ENCODE results near the gene ARHGEF40. TPM values are rescaled to one million over a fixed set of nuclear protein-coding genes. Genes with fewer than 3 reads are reported as not detected.
A peak's percentile ranks its signal among the peaks of the same experiment; 100 is the strongest.

ARHGEF40 gene
- total RNA-seq, 2 experiments from 2014 or later: 0.22 TPM; not detected in 1

DNA sequence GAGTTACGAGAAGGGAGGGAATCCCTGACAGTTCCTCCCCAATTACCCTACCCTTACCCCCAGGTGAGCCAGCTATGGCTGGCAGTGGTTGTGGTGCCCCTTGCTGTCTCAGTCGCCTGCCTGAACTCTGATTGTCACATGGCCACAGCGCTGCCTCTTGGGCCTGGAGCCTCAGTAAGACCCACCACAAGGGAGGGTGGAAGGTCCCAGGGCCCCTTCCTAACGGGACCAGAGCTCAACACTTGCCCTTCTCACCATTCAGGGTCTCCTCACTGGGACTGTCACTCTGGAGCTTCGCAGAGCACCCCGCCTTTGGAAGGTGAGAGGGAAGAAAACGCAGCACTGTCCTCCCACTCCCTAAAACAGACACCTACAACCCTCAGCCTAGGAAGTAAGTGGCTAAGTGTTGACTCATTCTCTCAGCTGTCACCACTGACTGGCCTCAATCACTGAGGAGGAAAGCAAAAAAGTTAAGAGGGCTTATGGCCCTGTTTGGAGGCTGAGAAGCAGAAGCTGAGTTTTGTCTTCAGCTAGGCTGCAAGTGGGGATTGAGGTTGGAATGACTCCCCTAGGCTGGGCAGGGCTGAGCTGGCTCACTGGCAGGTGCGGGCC lies 31.8 kb downstream of the ARHGEF40 start:
- POLR2A ChIA-PET: no interaction called here
- peaks cover 53% of the 10 kb centered on the region for H3K4me1 Mint-ChIP-seq
- peak overlapping the region; percentile 28 for H3K27ac Mint-ChIP-seq

DNA sequence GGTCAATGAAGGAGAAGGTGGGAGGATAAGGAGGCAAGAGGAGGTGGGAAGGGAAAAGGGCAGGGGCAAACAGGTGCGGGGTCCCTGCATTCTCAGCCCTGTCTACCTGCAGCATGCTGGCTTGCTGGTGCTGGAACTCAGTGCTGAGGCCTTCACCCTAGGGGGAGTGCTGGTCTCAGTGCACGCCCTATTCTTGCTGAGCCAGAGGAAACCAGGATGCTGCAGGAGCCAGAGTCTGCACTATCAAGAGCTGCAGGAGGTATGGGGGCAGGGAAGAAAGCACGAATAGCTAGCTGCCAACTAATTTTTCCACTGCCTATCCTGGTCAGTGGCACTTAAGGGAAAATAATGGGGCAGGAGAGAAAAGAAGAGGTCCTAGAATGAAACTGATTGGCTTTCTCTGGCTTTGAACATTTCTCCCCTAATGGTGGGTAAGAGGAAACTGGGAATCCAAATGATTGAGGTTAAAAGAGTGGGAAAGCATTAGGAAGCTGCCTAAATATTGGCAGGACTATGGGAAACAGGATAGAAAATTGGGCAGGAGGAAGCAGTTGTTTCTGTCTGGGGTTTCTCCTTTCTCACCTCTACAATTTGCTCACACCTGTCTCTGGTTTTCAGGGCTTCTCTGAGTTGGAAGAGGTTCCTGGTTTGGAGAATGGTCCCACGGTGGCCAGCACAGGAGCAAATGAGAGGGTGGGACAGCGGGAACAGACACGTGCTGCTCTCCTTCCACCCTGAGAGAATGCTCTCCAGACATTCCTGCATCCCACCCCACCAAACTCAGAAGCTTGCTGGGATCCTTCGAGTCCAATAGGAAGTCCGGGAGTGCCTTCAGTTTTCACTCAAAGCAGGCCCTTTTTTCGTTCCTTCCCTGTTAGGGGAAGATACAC lies 32.7 kb downstream of the ARHGEF40 start:
- Mint-ChIP-seq H3K27me3 (peaks cover 11% of the 10 kb centered on the region), H3K36me3 (ENCODE audit: low read depth) (peaks cover 1% of the 10 kb centered on the region), H3K4me1 (peaks cover 47% of the 10 kb centered on the region), H3K27ac (peak overlapping the region; percentile 93), H3K4me3 (peak overlapping the region; percentile 87), H3K9me3 (no peaks in the 10 kb centered on the region)
- CTCF ChIA-PET: interaction anchor here (0.9 to 7.1 kb wide), 17 partner anchors 9 to 754 kb away, joined by 3 to 121 read pairs (median 4); partner anchors contain the start of gene ARHGEF40
- POLR2A ChIA-PET: no interaction called here
- no peak for DNase-seq

More for the DNA sequence above, 31.8 kb downstream of the ARHGEF40 start:
- DNase-seq: no peak
- Mint-ChIP-seq H3K36me3 (ENCODE audit: low read depth) (peaks cover 1% of the 10 kb centered on the region), H3K9me3 (no peaks in the 10 kb centered on the region), H3K4me3 (peak overlapping the region; percentile 87), H3K27me3 (peaks cover 17% of the 10 kb centered on the region)
- CTCF ChIA-PET: interaction anchor here (1.1 to 7.1 kb wide), 5 partner anchors 8 to 132 kb away, joined by 3 to 121 read pairs (median 52); no protein-coding TSS in a partner anchor

DNA sequence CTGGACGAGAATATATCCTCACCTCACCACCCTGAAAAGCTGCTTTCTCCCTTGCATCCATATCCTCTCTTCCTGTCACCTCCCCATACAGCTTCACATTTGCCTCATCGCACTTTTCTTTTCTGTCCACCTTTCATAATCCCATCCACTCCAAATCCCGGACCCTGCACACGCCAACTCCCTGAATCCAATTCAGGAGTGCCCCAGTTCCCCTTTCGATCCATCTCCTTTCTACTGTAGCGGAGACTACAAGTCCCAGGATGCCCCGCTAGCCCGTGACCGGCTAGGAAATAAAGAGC lies 33.3 kb downstream of the ARHGEF40 start:
- Mint-ChIP-seq H3K36me3 (ENCODE audit: low read depth) (peaks cover 1% of the 10 kb centered on the region), H3K27me3 (peaks cover 11% of the 10 kb centered on the region), H3K4me3 (peak overlapping the region; percentile 87), H3K27ac (peak overlapping the region; percentile 93), H3K9me3 (no peaks in the 10 kb centered on the region), H3K4me1 (peaks cover 47% of the 10 kb centered on the region)
- POLR2A ChIA-PET: no interaction called here
- DNase-seq: no peak
- CTCF ChIA-PET: interaction anchor here (0.9 to 7.1 kb wide), 17 partner anchors 10 to 886 kb away, joined by 3 to 121 read pairs (median 5); partner anchors contain the start of gene ARHGEF40

DNA sequence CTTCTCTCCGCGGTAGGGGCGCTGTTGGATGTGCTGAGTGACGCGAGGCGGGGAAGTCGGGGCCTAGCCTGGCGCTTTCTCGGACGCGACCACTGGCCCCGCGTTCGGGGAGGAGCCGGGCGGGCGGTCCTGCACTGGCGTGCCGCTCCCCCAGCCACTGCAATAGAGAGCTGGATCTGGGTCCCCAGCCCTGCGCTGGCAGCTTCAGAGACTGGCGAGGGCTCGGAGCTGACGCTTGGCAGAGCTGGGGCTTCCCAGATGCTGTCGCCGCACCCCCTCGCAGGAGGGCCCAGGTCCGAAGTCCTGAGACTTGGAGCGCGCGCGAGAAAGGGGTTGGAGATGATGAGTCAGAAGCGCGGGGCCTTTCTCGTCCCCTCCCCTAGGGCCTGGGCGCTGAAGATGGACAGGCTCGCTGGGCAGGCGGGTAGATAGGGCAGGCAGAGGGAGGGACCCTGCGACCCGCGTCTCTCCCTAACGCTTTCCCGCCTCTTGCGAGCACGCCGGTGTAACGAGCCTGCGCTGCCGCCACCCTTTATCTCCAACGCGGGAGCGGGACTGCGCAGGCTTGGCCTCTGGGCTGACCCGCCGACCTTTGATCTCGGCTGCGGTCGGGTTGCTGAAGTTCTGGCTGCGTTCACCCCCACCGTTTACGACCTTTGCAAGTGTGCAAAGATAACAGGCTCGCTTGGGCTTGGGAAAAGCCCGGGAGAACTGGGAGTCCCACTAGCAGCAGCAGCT lies 33.8 kb downstream of the ARHGEF40 start:
- POLR2A ChIA-PET: interaction anchor here (0.8 to 1.0 kb wide), 2 partner anchors 12 to 89 kb away, joined by 3 to 5 read pairs; no protein-coding TSS in a partner anchor

DNA sequence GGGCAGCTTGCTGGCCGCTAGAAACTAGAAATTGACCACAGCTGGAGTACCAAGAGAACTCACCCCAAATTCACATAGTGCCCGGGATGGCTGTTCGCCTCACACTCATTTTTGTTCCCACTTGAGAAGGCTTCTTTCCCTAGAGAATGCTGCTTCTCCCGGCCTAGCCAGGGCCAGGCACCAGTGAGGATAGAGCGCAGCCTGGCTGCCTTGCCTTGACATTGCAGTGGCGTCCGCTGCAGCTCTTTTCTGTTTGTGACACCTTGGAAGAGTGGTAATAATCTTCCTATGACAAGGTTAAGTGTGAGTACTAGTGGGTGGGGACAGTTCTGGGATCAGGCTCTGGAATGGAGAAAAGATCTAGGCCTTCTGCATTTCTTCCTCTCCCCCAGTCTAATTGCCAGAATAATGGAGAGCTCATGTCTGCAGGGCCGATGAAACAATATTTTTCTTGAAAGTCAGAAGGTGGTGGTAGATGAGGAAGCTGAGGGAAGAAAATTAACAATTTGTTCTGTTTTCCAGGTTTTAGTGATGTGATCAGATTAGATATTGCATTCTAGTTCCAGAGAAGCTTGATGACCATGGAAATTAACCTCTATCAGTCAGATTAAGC lies 34.5 kb downstream of the ARHGEF40 start:
- CTCF ChIA-PET: interaction anchor here (0.6 to 7.1 kb wide), 21 partner anchors 11 to 452 kb away, joined by 3 to 121 read pairs (median 6); partner anchors contain the start of gene ARHGEF40
- H3K27ac Mint-ChIP-seq: peak overlapping the region; percentile 93
- H3K36me3 Mint-ChIP-seq (ENCODE audit: low read depth): peaks cover 1% of the 10 kb centered on the region
- peaks cover under 1% of the 10 kb centered on the region for H3K27me3 Mint-ChIP-seq
- POLR2A ChIA-PET: interaction anchor here (0.7 to 1.0 kb wide), 3 partner anchors 13 to 90 kb away, joined by 3 to 5 read pairs (median 3); no protein-coding TSS in a partner anchor
- no peaks in the 10 kb centered on the region for H3K9me3 Mint-ChIP-seq
- peak overlapping the region; percentile 87 for H3K4me3 Mint-ChIP-seq
- H3K4me1 Mint-ChIP-seq: peaks cover 37% of the 10 kb centered on the region
- DNase-seq: peak; percentile 68

More for the DNA sequence above, 33.8 kb downstream of the ARHGEF40 start:
- Mint-ChIP-seq H3K9me3 (no peaks in the 10 kb centered on the region), H3K36me3 (ENCODE audit: low read depth) (peaks cover 1% of the 10 kb centered on the region), H3K4me3 (peak overlapping the region; percentile 87), H3K27me3 (peaks cover 7% of the 10 kb centered on the region), H3K4me1 (peaks cover 44% of the 10 kb centered on the region), H3K27ac (peak overlapping the region; percentile 93)
- peak; percentile 97 for DNase-seq
- CTCF ChIA-PET: interaction anchor here (0.8 to 7.1 kb wide), 26 partner anchors 10 to 886 kb away, joined by 3 to 121 read pairs (median 6); partner anchors contain the start of gene ARHGEF40

DNA sequence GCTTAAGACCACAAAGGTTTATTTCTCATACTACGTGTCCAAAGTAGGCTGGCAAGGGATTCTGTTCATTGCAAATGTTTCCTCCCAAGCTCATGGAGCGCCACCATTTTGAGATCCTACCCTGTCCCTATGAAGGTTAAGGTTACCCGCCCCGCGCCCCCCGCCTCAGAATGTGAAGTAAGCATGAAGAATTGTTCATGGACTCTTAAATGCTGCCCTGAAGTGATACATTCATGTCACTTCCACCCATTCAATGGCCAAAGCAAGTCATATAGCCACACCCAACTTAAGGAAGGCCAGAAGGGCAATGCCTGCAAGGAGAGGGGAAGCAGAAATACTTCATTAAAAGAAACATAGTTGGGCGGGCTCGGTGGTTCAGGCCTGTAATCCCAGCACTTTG lies 35.0 kb downstream of the ARHGEF40 start:
- H3K4me3 Mint-ChIP-seq: peak overlapping the region; percentile 87
- no peaks in the 10 kb centered on the region for H3K9me3 Mint-ChIP-seq
- no peak for DNase-seq
- H3K27me3 Mint-ChIP-seq: no peaks in the 10 kb centered on the region
- H3K4me1 Mint-ChIP-seq: peaks cover 37% of the 10 kb centered on the region
- ChIA-PET CTCF (interaction anchor here (0.6 to 7.1 kb wide), 16 partner anchors 11 to 314 kb away, joined by 3 to 121 read pairs (median 7); partner anchors contain the start of gene ARHGEF40), POLR2A (interaction anchor here (0.7 kb wide), 1 partner anchor 18 kb away, joined by 3 read pairs; no protein-coding TSS in a partner anchor)
- H3K36me3 Mint-ChIP-seq (ENCODE audit: low read depth): peaks cover 1% of the 10 kb centered on the region
- H3K27ac Mint-ChIP-seq: peak overlapping the region; percentile 93

DNA sequence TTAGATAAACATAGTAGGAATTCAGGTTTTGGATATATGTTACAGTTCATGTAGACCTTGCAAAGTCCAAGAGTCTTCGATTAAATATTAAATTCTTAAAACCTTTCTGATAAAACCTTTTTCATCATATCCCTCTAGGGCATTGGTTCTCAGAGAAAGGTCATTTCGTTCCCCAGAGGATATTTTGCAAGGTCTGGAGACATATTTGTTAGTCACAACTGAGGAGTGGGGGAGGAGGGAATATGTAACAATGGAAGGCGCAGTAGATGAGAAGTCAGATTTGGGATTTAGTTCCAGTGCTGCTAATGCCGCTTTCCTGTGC lies 36.0 kb downstream of the ARHGEF40 start:
- no peak overlapping the region for H3K4me3 Mint-ChIP-seq
- DNase-seq: no peak
- H3K36me3 Mint-ChIP-seq (ENCODE audit: low read depth): peaks cover 1% of the 10 kb centered on the region
- CTCF ChIA-PET: interaction anchor here (6.3 to 7.1 kb wide), 2 partner anchors 13 to 91 kb away, joined by 92 to 121 read pairs; no protein-coding TSS in a partner anchor
- H3K27me3 Mint-ChIP-seq: no peaks in the 10 kb centered on the region
- H3K4me1 Mint-ChIP-seq: peaks cover 38% of the 10 kb centered on the region
- POLR2A ChIA-PET: no interaction called here
- H3K27ac Mint-ChIP-seq: no peak overlapping the region
- no peaks in the 10 kb centered on the region for H3K9me3 Mint-ChIP-seq

DNA sequence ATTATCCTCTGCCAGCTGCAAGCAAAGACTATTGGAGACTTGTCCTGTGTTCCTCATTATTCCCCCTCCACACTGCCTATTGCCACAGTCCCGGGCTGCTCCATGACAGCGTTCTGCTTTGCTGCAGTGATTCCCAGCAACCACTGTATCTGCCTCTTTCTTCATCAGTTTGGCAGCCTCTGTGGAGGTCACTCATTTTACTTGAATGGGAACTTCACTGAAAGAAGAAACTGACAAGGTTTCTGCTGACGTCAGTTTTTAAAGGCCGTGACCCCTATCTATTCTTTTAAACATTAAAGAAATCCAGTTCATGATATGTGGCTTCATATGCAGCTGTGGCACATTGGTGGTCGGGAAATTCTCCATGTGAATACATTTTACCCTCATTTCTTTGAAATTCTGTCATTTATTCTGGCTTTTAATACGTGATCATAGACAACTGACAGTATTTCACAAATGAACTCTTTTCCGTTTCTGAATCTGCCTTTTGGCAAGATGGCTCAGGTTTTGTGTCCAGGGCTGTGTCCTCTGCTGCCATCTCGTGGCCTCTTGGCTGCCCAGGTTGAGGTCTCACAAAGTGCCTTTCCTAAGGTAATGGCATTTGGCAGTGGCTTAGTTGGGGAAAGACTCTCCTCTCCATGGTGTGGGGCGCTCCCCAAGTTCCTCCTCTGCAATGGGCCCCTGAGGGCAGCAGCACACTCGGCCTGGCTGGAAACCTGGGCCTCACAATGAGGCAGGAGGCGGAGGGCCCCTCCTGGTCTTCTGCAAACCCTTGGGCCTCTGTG lies 36.6 kb downstream of the ARHGEF40 start:
- no peak overlapping the region for H3K4me3 Mint-ChIP-seq
- peaks cover 1% of the 10 kb centered on the region for H3K36me3 Mint-ChIP-seq (ENCODE audit: low read depth)
- POLR2A ChIA-PET: no interaction called here
- no peaks in the 10 kb centered on the region for H3K27me3 Mint-ChIP-seq
- DNase-seq: peak; percentile 81
- peaks cover 34% of the 10 kb centered on the region for H3K4me1 Mint-ChIP-seq
- no peaks in the 10 kb centered on the region for H3K9me3 Mint-ChIP-seq
- CTCF ChIA-PET: interaction anchor here (0.6 to 6.3 kb wide), 2 partner anchors 13 to 18 kb away, joined by 3 to 121 read pairs; no protein-coding TSS in a partner anchor
- H3K27ac Mint-ChIP-seq: no peak overlapping the region

DNA sequence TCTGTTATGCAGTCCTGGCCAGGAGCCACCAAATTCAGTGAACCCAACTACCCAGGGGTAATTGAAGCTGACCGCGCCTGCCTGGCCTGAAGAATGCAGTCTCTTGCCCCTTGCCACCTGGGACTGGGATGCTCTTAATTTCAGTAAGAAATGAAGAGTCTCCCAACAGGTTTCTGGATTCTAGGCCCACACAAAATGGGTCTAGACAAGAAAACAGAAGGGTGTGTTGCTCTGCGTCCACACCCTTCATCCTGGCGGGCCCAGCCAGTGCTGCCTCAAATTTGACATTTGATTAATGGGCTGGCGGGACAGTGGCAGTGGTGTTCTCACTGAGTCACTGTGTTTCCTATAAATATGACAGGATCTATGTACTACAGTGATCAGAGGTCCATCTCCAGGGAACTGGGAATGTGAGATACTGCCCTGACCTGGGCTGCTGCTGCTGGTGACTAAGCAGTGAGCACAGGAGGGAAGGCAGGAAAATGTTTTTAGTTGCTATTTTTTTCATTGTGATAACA lies 37.2 kb downstream of the ARHGEF40 start:
- H3K27ac Mint-ChIP-seq: no peak overlapping the region
- DNase-seq: no peak
- ChIA-PET POLR2A (no interaction called here), CTCF (interaction anchor here (0.6 kb wide), 1 partner anchor 19 kb away, joined by 3 read pairs; no protein-coding TSS in a partner anchor)
- H3K27me3 Mint-ChIP-seq: no peaks in the 10 kb centered on the region
- H3K36me3 Mint-ChIP-seq (ENCODE audit: low read depth): peaks cover 1% of the 10 kb centered on the region
- no peaks in the 10 kb centered on the region for H3K9me3 Mint-ChIP-seq
- peaks cover 28% of the 10 kb centered on the region for H3K4me1 Mint-ChIP-seq
- no peak overlapping the region for H3K4me3 Mint-ChIP-seq

DNA sequence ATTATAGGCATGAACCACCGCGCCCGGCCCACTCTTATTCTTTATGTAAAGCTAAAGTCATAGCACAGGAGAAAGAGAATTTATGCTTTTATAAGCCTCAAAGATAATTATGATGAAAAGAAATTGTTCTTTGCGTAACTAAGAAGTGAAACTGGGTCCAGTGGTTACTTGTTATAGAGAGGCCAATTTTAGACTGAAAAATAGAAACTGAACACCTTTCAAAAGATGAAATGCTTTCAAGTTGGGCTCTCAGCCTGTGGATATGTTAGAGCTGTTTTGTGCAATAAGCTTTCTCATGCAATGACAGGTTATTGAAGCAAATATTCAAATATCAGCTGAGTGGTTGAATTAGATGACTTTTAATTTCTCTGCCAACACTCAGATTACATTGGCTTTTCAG lies 38.7 kb downstream of the ARHGEF40 start:
- Mint-ChIP-seq H3K9me3 (no peaks in the 10 kb centered on the region), H3K4me3 (no peak overlapping the region), H3K36me3 (ENCODE audit: low read depth) (peaks cover 1% of the 10 kb centered on the region), H3K4me1 (peaks cover 17% of the 10 kb centered on the region), H3K27ac (no peak overlapping the region), H3K27me3 (no peaks in the 10 kb centered on the region)
- no peak for DNase-seq
- CTCF ChIA-PET: interaction anchor here (1.0 to 2.7 kb wide), 3 partner anchors 16 to 94 kb away, joined by 3 to 14 read pairs (median 4); no protein-coding TSS in a partner anchor
- POLR2A ChIA-PET: no interaction called here
